Neuronal stem cell (in vitro differentiated cells): ENCODE results near the gene SIRPA.

Experiments used
- DNase-seq: peaks from one replicate; pipeline ENCODE4 v3.0.0-alpha.2; 2013; ENCODE audit warnings: low spot score
- H2AFZ ChIP-seq: one replicate; pipeline ENCODE4 v1.6.1; 2013; ENCODE audit warnings: mild to moderate bottlenecking, low read length, inconsistent platforms
- H2AK5ac ChIP-seq: 2 replicates; pipeline ENCODE4 v1.6.1; 2013; ENCODE audit warnings: low read depth, mild to moderate bottlenecking, inconsistent platforms, low read length, moderate library complexity, mixed read lengths
- H2BK120ac ChIP-seq: 2 replicates; pipeline ENCODE4 v1.6.1; 2013; ENCODE audit warnings: low read depth, mild to moderate bottlenecking, inconsistent platforms, low read length, moderate library complexity, mixed read lengths
- H2BK12ac ChIP-seq: one replicate; pipeline ENCODE4 v1.6.1; 2013; ENCODE audit warnings: low read length, inconsistent platforms
- H2BK15ac ChIP-seq: 2 replicates; pipeline ENCODE4 v1.6.1; 2013; ENCODE audit warnings: mild to moderate bottlenecking, low read length, inconsistent platforms, mixed read lengths
- H2BK5ac ChIP-seq: one replicate; pipeline ENCODE4 v1.6.1; 2013; ENCODE audit warnings: inconsistent platforms, mild to moderate bottlenecking, low read length, moderate library complexity
- H3K14ac ChIP-seq: one replicate; pipeline ENCODE4 v1.6.1; 2013; ENCODE audit warnings: low read length, inconsistent platforms
- H3K18ac ChIP-seq: 2 replicates; pipeline ENCODE4 v1.6.1; 2013; ENCODE audit warnings: low read length, inconsistent platforms
- H3K23ac ChIP-seq: 2 replicates; pipeline ENCODE4 v1.6.1; 2013; ENCODE audit warnings: low read depth, mild to moderate bottlenecking, mixed read lengths, low read length, inconsistent platforms; ENCODE audit not compliant: poor library complexity
- H3K27ac ChIP-seq: replicated peaks from 3 replicates; pipeline ENCODE4 v1.5.1; 2013; ENCODE audit warnings: low read length, inconsistent platforms
- H3K27me3 ChIP-seq, 3 experiments: 2 replicates each; pipeline ENCODE4 v1.6.1; 2013; ENCODE audit warnings: low read length in 3 of 3, mild to moderate bottlenecking in 2 of 3, inconsistent platforms in 1 of 3, low read depth in 1 of 3, mixed read lengths in 1 of 3, moderate library complexity in 1 of 3; ENCODE audit not compliant: control insufficient read depth in 3 of 3, insufficient read depth in 3 of 3
- H3K36me3 ChIP-seq, 2 donors: replicated peaks in 1 of 2; 2 replicates each; pipeline ENCODE4 v1.6.1; 2013; ENCODE audit warnings: low read length in 2 of 2; ENCODE audit not compliant: control insufficient read depth in 2 of 2, insufficient read depth in 2 of 2
- H3K4ac ChIP-seq: 2 replicates; pipeline ENCODE4 v1.6.1; 2013; ENCODE audit warnings: inconsistent platforms, mild to moderate bottlenecking, low read length, moderate library complexity
- H3K4me1 ChIP-seq, 2 donors: 1 replicate in 1 of 2; 2 replicates in 1 of 2; pipeline ENCODE4 v1.6.1; 2013; ENCODE audit warnings: low read length in 2 of 2, low read depth in 1 of 2; ENCODE audit not compliant: control insufficient read depth in 2 of 2, insufficient read depth in 1 of 2
- H3K4me2 ChIP-seq: one replicate; pipeline ENCODE4 v1.6.1; 2013; ENCODE audit warnings: mild to moderate bottlenecking, low read length, inconsistent platforms; ENCODE audit not compliant: insufficient read depth, poor library complexity, severe bottlenecking
- H3K4me3 ChIP-seq, 2 donors: 2 replicates each; pipeline ENCODE4 v1.5.1; 2013; ENCODE audit warnings: low read length in 2 of 2, mild to moderate bottlenecking in 2 of 2, inconsistent platforms in 1 of 2, moderate library complexity in 1 of 2
- H3K79me1 ChIP-seq: one replicate; pipeline ENCODE4 v1.6.1; 2013; ENCODE audit warnings: low read depth, mild to moderate bottlenecking, inconsistent platforms, low read length, moderate library complexity
- H3K9ac ChIP-seq: one replicate; pipeline ENCODE4 v1.6.1; 2013; ENCODE audit warnings: mild to moderate bottlenecking, low read depth, low read length, inconsistent platforms; ENCODE audit not compliant: poor library complexity
- H3K9me3 ChIP-seq, 2 donors: replicated peaks in 1 of 2; 2 replicates each; pipeline versions ENCODE3 to v1.6.1; 2013; ENCODE audit warnings: low read length in 2 of 2, mild to moderate bottlenecking in 2 of 2, inconsistent platforms in 1 of 2, low read depth in 1 of 2, mixed read lengths in 1 of 2, moderate library complexity in 1 of 2; ENCODE audit not compliant: control insufficient read depth in 2 of 2, insufficient read depth in 1 of 2
- H4K8ac ChIP-seq: one replicate; pipeline ENCODE4 v1.6.1; 2013; ENCODE audit warnings: low read depth, mild to moderate bottlenecking, inconsistent platforms, low read length, moderate library complexity
- H4K91ac ChIP-seq: one replicate; pipeline ENCODE4 v1.6.1; 2013; ENCODE audit warnings: low read length, low read depth, mild to moderate bottlenecking, inconsistent platforms; ENCODE audit not compliant: poor library complexity
- WGBS, 2 donors: extraction: QIAGEN DNeasy Blood & Tissue Kit; methylation state at CpG; one replicate each; pipeline ENCODE4 v1.1.7; 2013; ENCODE audit warnings: missing lambda C conversion rate in 2 of 2, mixed read lengths in 1 of 2; ENCODE audit not compliant: insufficient read length in 2 of 2, insufficient replicate concordance in 1 of 2; ENCODE audit errors: extremely low coverage in 2 of 2; 5-methylcytosine and 5-hydroxymethylcytosine counted together

The SIRPA gene

DNA sequence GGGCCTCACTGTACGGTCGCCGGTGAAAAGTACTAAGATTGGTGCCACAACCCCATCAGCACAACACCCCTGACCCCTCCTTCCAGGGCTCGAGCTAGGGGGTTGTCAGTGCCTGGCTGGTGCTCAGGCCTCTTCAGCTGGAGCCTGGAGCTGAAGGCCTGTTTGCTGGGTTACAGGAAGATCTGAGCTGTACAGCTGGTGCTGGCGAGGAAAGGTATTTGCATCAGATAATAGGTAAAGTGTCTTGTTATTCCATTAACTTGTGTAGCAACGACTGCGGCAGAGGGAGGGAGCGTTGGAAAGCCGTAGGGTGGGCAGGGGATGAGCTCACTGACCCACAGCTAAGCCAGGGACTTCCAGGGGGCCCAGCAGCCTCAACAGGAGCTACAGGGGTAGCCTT, 15.8 kb upstream of the SIRPA start:
- no peak overlapping the region for H4K91ac ChIP-seq
- no peak overlapping the region for H3K4ac ChIP-seq
- WGBS, 2 donors, result no CpG with 5 or more reads among the region's 9 CpGs
- no peak overlapping the region for H4K8ac ChIP-seq
- peaks cover 0 to 41% (median 2%) of the 10 kb centered on the region in 3 experiments for H3K27me3 ChIP-seq
- no peak overlapping the region for H2AFZ ChIP-seq
- peak overlapping the region; percentile 45 for H3K18ac ChIP-seq
- no peak overlapping the region for H3K4me2 ChIP-seq
- no peak overlapping the region for H2BK5ac ChIP-seq
- H2BK12ac ChIP-seq, result no peak overlapping the region
- no peak for DNase-seq
- no peak overlapping the region for H3K9ac ChIP-seq
- H2BK15ac ChIP-seq, result no peak overlapping the region
- peaks cover 10 to 18% of the 10 kb centered on the region in 2 donors for H3K4me1 ChIP-seq
- no peak overlapping the region for H2AK5ac ChIP-seq
- no peaks in the 10 kb centered on the region for H3K36me3 ChIP-seq
- H3K79me1 ChIP-seq, result no peaks in the 10 kb centered on the region
- no peak overlapping the region for H3K4me3 ChIP-seq
- no peaks in the 10 kb centered on the region for H3K9me3 ChIP-seq
- no peak overlapping the region for H3K23ac ChIP-seq
- no peak overlapping the region for H3K27ac ChIP-seq
- H2BK120ac ChIP-seq, result no peak overlapping the region
- H3K14ac ChIP-seq, result no peak overlapping the region

DNA sequence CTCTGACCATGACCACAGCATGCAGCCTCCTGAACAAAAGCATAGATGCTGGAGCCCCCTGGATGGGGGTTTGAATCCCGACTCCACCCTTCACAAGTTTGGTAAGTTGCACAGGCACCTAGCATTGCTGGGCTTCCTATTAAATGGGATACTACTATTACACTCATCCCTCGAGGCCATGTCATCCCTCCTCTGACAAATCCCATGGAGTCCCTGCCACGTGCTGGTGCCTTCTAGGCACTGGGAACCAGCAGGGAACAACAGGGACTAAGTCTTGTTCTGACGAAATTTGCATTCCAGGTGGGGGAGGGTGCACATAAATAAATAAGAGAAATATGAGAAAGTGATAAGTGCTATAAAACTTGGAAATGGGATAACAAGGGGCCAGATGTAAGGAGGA, 15.3 kb upstream of the SIRPA start:
- H2BK15ac ChIP-seq, result no peak overlapping the region
- H3K4ac ChIP-seq, result no peak overlapping the region
- H2BK120ac ChIP-seq, result no peak overlapping the region
- DNase-seq, result no peak
- H2AK5ac ChIP-seq, result no peak overlapping the region
- no peak overlapping the region for H4K8ac ChIP-seq
- peaks cover 7 to 18% of the 10 kb centered on the region in 2 donors for H3K4me1 ChIP-seq
- no peak overlapping the region for H3K9ac ChIP-seq
- no CpG with 5 or more reads among the region's 4 CpGs for WGBS, 2 donors
- peaks cover 0 to 46% (median 2%) of the 10 kb centered on the region in 3 experiments for H3K27me3 ChIP-seq
- H3K4me2 ChIP-seq, result no peak overlapping the region
- no peak overlapping the region for H4K91ac ChIP-seq
- no peak overlapping the region for H3K27ac ChIP-seq
- H3K36me3 ChIP-seq, result no peaks in the 10 kb centered on the region
- no peak overlapping the region for H2AFZ ChIP-seq
- H2BK12ac ChIP-seq, result no peak overlapping the region
- no peak overlapping the region for H3K23ac ChIP-seq
- H3K18ac ChIP-seq, result no peak overlapping the region
- peak overlapping the region; percentile 49 for H2BK5ac ChIP-seq
- no peak overlapping the region for H3K14ac ChIP-seq
- no peak overlapping the region for H3K4me3 ChIP-seq
- H3K9me3 ChIP-seq, result no peaks in the 10 kb centered on the region
- H3K79me1 ChIP-seq, result no peaks in the 10 kb centered on the region

GRCh38 chr20:1880529-1881239, 14.5 kb upstream of the SIRPA start:
- no peak overlapping the region for H3K23ac ChIP-seq
- no peak overlapping the region for H4K8ac ChIP-seq
- no peak overlapping the region for H3K18ac ChIP-seq
- H2BK5ac ChIP-seq, result peak overlapping the region; percentile 49
- no peak overlapping the region for H3K27ac ChIP-seq
- H3K36me3 ChIP-seq, result no peaks in the 10 kb centered on the region
- no peak overlapping the region for H3K4me2 ChIP-seq
- H2BK15ac ChIP-seq, result no peak overlapping the region
- H2BK120ac ChIP-seq, result no peak overlapping the region
- peaks cover 0 to 51% (median 0%) of the 10 kb centered on the region in 3 experiments for H3K27me3 ChIP-seq
- no peak overlapping the region for H4K91ac ChIP-seq
- no CpG with 5 or more reads among the region's 6 CpGs for WGBS, 2 donors
- H3K14ac ChIP-seq, result peak overlapping the region; percentile 60
- H3K9ac ChIP-seq, result no peak overlapping the region
- H3K4me3 ChIP-seq, result no peak overlapping the region
- H3K4ac ChIP-seq, result no peak overlapping the region
- no peaks in the 10 kb centered on the region for H3K79me1 ChIP-seq
- DNase-seq, result no peak
- H2BK12ac ChIP-seq, result no peak overlapping the region
- H2AFZ ChIP-seq, result no peak overlapping the region
- peaks cover 7 to 18% of the 10 kb centered on the region in 2 donors for H3K4me1 ChIP-seq
- H3K9me3 ChIP-seq, result no peaks in the 10 kb centered on the region
- no peak overlapping the region for H2AK5ac ChIP-seq

- no peak overlapping the region for H2BK12ac ChIP-seq
- no peak overlapping the region for H3K23ac ChIP-seq
- peaks cover 7 to 18% of the 10 kb centered on the region in 2 donors for H3K4me1 ChIP-seq
- no peak overlapping the region for H2BK15ac ChIP-seq
- no peaks in the 10 kb centered on the region for H3K79me1 ChIP-seq
- H3K4me2 ChIP-seq, result no peak overlapping the region
- H4K91ac ChIP-seq, result no peak overlapping the region
- no CpG with 5 or more reads among the region's 12 CpGs for WGBS, 2 donors
- H3K18ac ChIP-seq, result no peak overlapping the region
- no peak overlapping the region for H3K4me3 ChIP-seq
- H2BK5ac ChIP-seq, result no peak overlapping the region
- peaks cover 0 to 53% (median 0%) of the 10 kb centered on the region in 3 experiments for H3K27me3 ChIP-seq
- no peak overlapping the region for H3K14ac ChIP-seq
- H4K8ac ChIP-seq, result no peak overlapping the region
- H3K9me3 ChIP-seq, result no peaks in the 10 kb centered on the region
- no peak overlapping the region for H3K27ac ChIP-seq
- H2AFZ ChIP-seq, result no peak overlapping the region
- H3K9ac ChIP-seq, result no peak overlapping the region
- DNase-seq, result no peak
- no peak overlapping the region for H2AK5ac ChIP-seq
- no peak overlapping the region for H2BK120ac ChIP-seq
- H3K36me3 ChIP-seq, result no peaks in the 10 kb centered on the region
- H3K4ac ChIP-seq, result no peak overlapping the region
Measured at GRCh38 chr20:1881240-1881835, 13.9 kb upstream of the SIRPA start.
